CD4-positive, alpha-beta T cell treated with Interleukin-1 beta for 1 hour (primary cell): ENCODE results near the gene AK5.

Experiments used
- DNase-seq, 2 donors: peaks; one replicate each; pipeline ENCODE4 v3.0.0-alpha.2; 2020 to 2022

The AK5 gene

GRCh38 chr1:77459881-77460280, 178.1 kb downstream of the AK5 start:
- DNase-seq = no peak

GRCh38 chr1:77461691-77462090, 179.9 kb downstream of the AK5 start:
- DNase-seq = no peak

DNA sequence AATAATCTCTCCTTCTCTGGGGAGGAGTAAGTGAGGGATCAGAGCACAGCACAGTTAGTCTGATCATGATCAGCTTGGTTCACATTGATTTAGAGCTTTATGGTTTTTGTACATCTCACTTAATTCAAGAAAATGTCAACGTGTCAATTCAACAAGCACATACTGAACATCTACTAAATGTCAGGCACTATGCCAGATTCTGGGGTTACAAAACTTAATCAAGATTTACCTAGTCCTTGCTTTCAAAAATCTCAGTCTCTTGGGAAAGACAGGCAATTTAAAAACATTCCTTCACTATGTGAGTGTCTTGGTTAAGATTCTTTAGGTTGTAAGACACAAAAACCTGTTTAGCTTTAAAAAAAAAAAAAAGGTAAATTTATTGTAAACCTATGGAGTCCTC, 181.4 kb downstream of the AK5 start:
- DNase-seq = no peak

DNA sequence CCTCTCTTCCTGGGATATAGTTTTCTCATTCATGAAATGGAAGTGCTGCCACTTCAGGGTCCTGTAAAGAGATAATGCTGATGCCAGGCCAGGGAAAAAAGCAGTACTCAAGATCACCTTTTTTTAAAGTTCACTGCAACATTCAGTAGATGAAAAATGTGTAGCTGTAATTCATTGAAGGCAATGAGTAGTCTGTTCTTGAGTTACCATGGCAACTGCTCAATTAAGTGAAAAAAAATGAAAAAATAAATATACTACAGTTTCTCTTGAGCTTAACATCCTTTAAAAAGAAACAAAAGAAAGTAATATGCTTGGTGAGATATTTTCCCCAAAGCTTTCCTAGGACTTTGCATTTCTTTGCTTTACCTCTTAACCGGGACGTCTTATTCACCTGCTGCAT, 183.3 kb downstream of the AK5 start:
- no peak for DNase-seq

- DNase-seq = no peak
Measured at GRCh38 chr1:77465922-77466321, 184.1 kb downstream of the AK5 start.

- DNase-seq = no peak
Measured at GRCh38 chr1:77467021-77467595, 185.3 kb downstream of the AK5 start.

- no peak for DNase-seq
Measured at GRCh38 chr1:77467741-77468140, 185.9 kb downstream of the AK5 start.

- DNase-seq = no peak
Measured at GRCh38 chr1:77468257-77468948, 186.6 kb downstream of the AK5 start.

DNA sequence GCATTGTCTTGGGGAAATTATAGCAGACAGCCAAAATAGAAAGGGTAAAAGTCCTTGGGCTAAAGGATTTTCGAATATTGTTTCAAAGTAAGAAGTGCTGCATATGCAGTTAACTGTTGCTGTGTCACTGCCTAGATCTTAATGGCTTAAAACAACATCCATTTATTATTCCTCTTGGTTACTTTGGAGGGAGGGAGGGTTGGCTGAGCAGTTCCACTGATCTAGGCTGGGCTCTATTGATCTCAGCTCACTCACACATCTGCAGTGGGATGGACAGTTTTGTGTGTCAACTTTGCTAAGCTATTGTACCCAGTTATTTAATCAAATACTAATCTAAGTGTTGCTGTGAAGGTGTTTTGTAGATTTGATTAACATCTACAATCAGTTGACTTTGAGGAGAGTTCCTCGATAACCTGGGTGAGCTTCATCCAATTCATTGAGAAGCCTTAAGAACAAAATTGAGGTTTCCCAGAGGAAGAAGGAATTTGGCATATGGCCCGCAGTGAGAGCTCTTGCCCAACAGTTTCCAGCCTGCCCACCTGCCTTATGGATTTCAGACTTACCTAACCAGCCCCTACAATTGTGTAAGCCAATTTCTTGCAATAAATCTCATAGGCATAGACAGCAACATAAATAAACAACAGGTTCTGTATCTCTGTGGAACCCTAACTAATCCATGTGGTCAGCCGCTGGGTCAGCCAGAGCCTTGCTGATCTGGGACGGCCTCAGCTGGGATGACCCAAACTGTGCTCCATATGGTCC, 187.3 kb downstream of the AK5 start:
- no peak for DNase-seq

DNA sequence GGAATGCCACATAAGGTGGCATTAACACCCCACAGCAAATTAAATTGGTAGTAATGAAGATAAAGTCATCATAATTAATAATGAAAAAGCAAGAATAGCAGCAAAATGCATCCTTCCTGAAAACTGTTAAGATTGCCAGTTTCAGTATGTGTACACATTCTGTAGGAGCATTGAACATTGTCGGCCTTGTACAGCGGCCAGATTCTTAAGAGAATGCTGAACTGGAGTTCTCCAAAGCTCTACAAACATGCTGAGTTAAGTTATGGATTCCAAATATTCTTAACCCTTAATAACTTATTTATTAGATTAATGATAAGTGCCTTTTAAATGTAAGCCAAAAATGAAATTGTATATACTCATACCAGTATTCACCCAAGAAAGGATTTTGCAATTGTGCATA, 189.9 kb downstream of the AK5 start:
- no peak for DNase-seq

DNA sequence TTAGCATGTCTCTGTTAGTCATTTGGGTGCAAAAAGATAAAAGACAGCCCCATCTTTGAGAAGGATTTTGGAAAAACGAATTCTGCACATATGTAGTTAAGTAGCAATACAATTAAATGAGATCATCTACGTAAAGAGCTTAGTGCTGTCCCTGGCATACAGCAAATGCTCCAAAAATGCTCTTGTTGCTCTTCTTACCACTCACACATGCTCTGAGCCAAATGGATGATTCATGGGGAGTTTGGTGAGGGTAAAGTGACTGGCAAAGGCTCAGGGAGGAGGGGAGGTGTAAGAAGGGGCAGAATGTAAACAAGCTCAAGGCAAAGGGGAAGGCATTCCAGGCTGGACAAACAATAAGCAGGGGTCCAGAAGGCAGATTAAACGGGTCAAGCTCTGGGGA, 191.9 kb downstream of the AK5 start:
- no peak for DNase-seq

- no peak for DNase-seq
Measured at GRCh38 chr1:77475641-77476040, 193.8 kb downstream of the AK5 start.

DNA sequence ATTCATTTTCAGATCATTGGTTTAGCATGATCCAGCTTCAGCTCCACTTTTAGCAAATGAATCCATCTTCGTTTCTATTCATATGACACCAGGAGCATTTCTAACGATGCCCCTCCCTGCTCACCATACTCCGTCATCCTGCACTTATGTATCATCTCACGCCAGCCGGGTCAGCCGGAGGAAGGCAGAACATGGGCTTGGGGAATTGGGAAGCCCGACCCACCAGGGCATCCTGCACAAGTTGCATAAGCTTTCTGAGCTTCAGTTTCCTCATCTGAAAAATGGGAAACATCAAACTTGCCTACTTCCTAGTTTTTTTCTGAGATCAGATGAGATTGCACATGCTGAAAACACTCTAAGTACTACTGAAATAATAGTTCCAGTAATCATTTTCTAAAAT, 194.7 kb downstream of the AK5 start:
- DNase-seq = peak in 1 of 2 donors; percentile 50

- no peak for DNase-seq
Measured at GRCh38 chr1:77484334-77484733, 202.5 kb downstream of the AK5 start.

GRCh38 chr1:77484926-77485325, 203.1 kb downstream of the AK5 start:
- DNase-seq = no peak

DNA sequence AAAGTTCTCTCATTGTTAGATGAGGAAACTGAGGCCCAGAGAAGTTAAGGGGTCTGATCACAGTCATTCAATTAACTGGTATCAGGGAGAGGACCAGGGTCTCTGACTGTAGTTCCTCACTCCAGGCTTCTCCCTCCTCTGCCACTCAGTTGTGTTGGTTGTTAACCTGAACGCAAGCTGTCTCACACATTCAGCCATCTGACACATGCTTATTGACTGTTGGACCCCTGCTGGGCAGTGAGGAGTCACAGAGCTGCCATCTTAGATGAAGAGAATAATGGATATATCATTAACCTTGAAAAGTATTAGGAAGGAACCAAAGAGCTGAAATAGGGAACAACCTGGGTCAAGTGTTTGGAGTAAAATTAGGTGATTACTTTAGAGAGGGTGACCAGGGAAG, 205.8 kb downstream of the AK5 start:
- no peak for DNase-seq

- DNase-seq = no peak
Measured at GRCh38 chr1:77489910-77490309, 208.1 kb downstream of the AK5 start.

GRCh38 chr1:77494026-77494425, 212.2 kb downstream of the AK5 start:
- DNase-seq = no peak

DNA sequence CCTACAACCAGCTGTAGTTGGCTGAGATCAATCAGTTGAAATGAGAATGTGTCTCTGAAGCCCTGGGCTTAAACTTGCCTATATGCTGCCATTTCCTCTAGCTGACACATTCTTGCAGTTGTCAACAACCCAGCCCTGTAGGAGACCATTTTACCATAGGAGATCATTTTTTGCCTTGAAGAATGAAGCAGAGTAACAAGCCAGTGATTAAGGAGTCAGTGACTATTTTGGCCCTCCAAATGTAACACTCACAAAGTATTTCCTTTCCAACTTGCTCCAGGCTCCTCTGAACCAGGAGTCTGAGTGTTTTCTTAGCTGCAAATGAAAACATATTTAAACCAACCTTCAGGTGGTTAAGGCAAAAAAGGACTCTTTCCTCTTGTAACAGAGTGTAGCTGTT, 217.1 kb downstream of the AK5 start:
- no peak for DNase-seq

- DNase-seq = no peak
Measured at GRCh38 chr1:77499466-77499865, 217.6 kb downstream of the AK5 start.

DNA sequence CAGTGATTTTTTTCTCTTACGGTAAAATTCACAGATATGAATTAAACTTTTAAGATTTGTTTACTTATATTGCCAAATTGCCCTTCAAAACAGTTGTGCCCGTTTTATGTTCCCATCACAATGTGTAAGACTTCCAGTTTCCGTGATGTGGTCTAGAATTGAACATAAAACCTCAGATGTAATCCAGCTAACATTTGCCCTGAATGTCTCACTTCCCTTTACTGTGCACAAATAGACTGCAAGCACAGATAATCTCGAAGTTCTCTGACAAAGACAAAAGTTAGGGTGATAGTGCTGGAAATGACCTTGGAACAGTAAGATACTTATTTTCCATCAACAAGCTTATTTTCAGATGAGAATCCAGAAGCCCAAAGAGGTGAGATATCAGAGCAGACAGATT, 223.2 kb downstream of the AK5 start:
- DNase-seq = no peak

- DNase-seq = no peak
Measured at GRCh38 chr1:77506771-77507170, 225.0 kb downstream of the AK5 start.

DNA sequence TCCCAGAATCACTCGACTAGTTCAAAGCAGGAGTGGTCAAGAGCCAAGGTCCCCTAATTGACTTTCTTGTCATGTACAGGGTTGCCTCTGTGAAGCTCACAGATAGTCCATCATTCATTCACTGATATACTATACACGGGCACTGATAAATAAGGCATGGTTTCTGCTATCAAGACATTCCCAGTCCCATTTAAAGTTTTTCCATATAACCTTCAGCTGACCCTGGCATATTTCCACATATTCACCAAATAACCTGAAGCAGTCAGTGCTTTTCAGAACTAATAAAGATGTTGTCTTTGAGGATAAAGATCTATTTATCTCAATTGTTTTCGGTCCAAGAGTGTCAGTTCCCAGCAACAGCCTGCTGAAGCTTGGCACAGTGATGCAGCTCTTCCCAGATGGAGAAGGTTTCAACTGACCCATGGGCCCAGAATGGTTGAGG, 227.3 kb downstream of the AK5 start:
- no peak for DNase-seq

GRCh38 chr1:77509898-77510297, 228.1 kb downstream of the AK5 start:
- no peak for DNase-seq
